ENCODE data around the gene DPT.

DPT gene

DNA sequence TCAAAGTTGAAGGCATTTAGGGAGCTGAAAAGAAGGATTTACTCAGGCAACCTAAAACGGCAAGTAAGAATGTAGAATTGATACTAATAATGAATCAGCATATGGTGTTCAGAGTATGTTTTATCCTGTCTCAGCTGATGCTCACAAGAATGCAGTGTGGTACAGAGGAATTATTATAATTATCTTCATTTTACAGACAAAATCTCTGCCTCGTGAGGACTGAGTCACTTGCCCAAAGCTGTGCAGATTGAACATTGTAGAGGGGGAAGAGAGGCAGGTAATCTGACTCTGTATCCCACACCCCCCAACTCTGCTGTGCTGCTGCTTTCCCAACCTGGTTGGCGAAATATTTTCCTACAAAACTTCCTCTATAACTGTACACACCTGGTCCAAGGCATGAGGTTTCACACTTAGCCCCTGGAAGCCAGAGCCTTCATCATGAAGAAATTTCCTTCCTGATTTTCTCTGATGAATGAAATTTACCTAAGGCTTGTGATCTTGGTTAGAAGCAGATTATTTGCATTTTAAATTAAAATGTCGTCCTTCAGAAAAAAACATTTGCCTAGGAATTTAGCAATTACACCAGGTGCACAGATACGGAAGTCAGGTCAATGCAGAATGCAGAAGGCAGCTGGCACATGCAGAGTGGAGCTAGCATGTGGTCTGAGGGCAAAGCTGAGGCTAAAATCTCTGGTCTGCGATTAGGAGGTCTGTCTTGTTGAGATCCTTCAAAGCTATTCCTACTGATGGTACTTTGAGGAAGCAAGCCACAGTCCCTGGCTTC is 52.8 kb downstream of the DPT start:
- no peak for DNase-seq
- ATAC-seq, result no peak
- Mint-ChIP-seq H3K4me1 (no peaks in the 10 kb centered on the region), H3K36me3 (ENCODE audit: low read depth) (no peaks in the 10 kb centered on the region), H3K9me3 (peaks cover 3% of the 10 kb centered on the region), H3K27ac (no peak overlapping the region), H3K27me3 (peaks cover 3% of the 10 kb centered on the region), H3K4me3 (no peak overlapping the region)

DNA sequence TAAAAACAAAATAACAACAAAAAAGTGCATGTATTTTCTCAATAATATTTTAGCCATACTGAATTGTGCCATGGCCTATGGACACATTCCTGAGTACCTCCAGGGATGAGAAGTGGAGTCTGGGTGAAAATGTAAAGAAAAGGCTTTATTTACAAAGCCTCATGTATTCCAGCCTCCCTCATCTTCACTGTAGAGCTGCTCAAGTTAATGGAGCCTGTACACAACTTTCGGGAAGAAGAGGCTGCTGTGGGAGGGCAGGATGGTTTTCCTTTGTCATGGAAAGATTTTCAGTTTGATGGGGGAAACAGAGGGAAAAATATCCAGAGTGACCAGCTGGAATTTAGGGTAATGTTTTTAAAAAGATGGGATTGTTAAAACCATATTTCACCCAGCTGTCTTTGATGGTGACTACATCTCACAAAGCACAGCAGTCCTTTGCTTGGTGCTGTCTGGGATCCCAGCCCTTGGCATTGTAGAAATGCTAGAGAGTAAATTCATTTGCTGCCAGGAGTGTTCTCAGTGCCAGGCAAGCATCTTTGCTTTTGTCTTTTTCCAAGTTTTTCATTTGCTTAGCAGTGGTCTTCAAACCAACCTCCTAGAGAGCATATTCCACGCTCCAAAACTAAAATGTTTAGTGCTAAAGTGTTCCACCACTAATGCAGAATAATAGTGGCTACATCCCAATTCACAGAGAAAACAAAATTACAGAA is 54.9 kb downstream of the DPT start:
- no peaks in the 10 kb centered on the region for H3K4me1 Mint-ChIP-seq
- no peak overlapping the region for H3K4me3 Mint-ChIP-seq
- H3K27ac Mint-ChIP-seq, result no peak overlapping the region
- H3K36me3 Mint-ChIP-seq (ENCODE audit: low read depth), result no peaks in the 10 kb centered on the region
- DNase-seq, result no peak
- H3K27me3 Mint-ChIP-seq, result no peaks in the 10 kb centered on the region
- ATAC-seq, result no peak
- peaks cover 10% of the 10 kb centered on the region for H3K9me3 Mint-ChIP-seq

DNA sequence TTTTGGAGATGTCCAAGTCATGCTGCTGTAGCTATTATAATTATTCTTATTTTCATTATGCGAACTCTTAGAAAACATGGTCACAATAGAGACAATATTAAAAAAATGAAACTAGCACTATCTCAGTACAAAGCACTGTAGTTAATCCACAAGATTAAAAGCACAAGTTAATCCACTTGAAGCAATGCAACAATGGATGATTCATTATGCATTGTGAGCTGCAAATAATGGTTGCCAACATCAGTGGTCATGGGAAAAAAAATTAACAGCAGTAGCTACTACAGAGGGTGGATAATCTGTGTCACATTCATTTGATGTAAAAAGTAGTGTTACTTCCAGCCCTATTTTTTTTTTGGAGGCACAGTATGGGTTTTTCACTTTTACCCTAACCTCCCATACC is 56.7 kb downstream of the DPT start:
- Mint-ChIP-seq H3K27me3 (no peaks in the 10 kb centered on the region), H3K9me3 (peaks cover 10% of the 10 kb centered on the region), H3K4me3 (no peak overlapping the region), H3K27ac (no peak overlapping the region), H3K36me3 (ENCODE audit: low read depth) (no peaks in the 10 kb centered on the region), H3K4me1 (no peaks in the 10 kb centered on the region)
- ATAC-seq (no peak), DNase-seq (no peak)

- Mint-ChIP-seq H3K27ac (no peak overlapping the region), H3K36me3 (ENCODE audit: low read depth) (no peaks in the 10 kb centered on the region), H3K9me3 (peaks cover 10% of the 10 kb centered on the region), H3K4me3 (no peak overlapping the region), H3K27me3 (no peaks in the 10 kb centered on the region), H3K4me1 (no peaks in the 10 kb centered on the region)
- DNase-seq (no peak), ATAC-seq (peak; percentile 24)
Measured at GRCh38 chr1:168671782-168672181, 57.2 kb downstream of the DPT start.

DNA sequence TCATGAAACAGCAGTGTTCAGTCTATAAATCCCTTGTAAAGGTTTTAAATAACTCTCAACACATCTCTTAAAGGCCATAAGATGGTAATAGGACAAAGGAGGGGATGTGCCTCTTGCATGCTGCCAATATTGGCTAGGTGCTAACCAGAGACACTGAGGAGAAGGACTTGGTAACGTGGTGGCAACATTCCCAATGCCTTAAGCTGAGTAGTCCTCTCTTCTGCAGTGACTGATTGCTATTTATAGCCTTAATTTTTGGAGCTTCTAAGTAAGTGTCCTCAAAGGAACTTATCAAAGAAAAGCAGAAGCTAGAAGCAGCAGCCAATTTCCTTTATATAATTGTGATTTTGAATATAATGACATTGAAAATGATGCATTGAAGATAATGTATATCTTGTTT is 63.0 kb downstream of the DPT start:
- peaks cover 2% of the 10 kb centered on the region for H3K4me1 Mint-ChIP-seq
- peaks cover 1% of the 10 kb centered on the region for H3K27me3 Mint-ChIP-seq
- no peak for ATAC-seq
- H3K36me3 Mint-ChIP-seq (ENCODE audit: low read depth), result no peaks in the 10 kb centered on the region
- no peak overlapping the region for H3K4me3 Mint-ChIP-seq
- H3K9me3 Mint-ChIP-seq, result peaks cover 5% of the 10 kb centered on the region
- no peak overlapping the region for H3K27ac Mint-ChIP-seq
- DNase-seq, result no peak

GRCh38 chr1:168664069-168664834 is 64.8 kb downstream of the DPT start:
- H3K4me3 Mint-ChIP-seq, result no peak overlapping the region
- H3K27ac Mint-ChIP-seq, result no peak overlapping the region
- DNase-seq (no peak), ATAC-seq (no peak)
- H3K27me3 Mint-ChIP-seq, result peaks cover 1% of the 10 kb centered on the region
- H3K9me3 Mint-ChIP-seq, result no peaks in the 10 kb centered on the region
- H3K4me1 Mint-ChIP-seq, result peaks cover 2% of the 10 kb centered on the region
- H3K36me3 Mint-ChIP-seq (ENCODE audit: low read depth), result no peaks in the 10 kb centered on the region

DNA sequence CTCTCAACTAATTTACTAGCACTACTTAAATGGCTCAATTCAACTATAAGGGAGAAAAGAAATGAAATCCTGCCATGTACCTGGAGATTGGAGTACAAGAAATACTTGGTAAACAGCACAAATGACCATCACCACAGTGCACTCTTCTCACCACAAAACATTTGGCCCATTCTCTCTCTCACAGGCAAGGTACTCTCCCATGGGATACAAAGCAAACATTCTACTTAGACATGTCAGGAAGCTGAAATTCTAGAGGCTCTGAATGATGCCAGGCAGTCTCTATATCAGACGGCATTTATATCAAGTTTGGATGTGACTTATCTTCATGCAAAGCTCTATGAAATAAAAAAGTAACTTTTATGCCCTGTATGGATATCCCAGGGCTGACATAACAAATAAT is 72.5 kb downstream of the DPT start:
- no peaks in the 10 kb centered on the region for H3K9me3 Mint-ChIP-seq
- H3K4me1 Mint-ChIP-seq, result no peaks in the 10 kb centered on the region
- no peak overlapping the region for H3K4me3 Mint-ChIP-seq
- DNase-seq (no peak), ATAC-seq (no peak)
- peaks cover 3% of the 10 kb centered on the region for H3K27me3 Mint-ChIP-seq
- no peak overlapping the region for H3K27ac Mint-ChIP-seq
- no peaks in the 10 kb centered on the region for H3K36me3 Mint-ChIP-seq (ENCODE audit: low read depth)

DNA sequence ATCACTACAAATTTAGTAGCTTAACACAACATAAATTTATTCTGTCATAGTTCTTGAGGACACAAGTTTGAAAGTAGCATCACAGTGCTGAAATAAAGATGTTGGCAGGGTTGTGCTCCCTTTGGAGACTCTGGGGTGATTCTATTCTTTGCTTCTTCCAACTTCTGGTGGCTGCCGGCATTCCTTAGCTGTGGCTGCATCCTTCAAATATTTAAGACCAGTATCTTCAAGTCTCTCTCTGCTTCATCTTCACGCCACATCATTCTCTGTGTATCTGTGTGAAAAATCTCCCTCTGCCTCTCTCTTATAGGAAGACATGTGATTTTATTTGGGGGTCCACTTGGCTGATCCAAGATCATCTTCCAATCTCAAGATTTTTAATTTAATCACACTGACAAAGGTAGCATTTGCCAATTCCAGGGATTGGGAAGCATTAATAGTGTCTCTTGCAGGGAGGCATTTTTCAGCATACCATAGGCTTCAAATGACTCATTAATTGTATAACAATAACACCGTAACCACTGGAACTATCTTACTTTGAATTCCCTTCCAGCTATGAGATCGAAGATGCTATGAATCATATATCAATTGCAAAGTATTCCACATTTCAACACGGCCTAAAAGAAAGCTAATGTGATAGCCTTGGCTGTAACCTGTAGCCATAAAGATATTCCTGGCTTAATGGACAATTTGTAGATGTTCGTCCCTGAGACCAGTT is 74.6 kb downstream of the DPT start:
- Mint-ChIP-seq H3K27me3 (peaks cover 3% of the 10 kb centered on the region), H3K36me3 (ENCODE audit: low read depth) (no peaks in the 10 kb centered on the region), H3K9me3 (no peaks in the 10 kb centered on the region)

GRCh38 chr1:168653567-168653966 is 75.4 kb downstream of the DPT start:
- no peak for DNase-seq

More for the DNA sequence above, 74.6 kb downstream of the DPT start:
- Mint-ChIP-seq H3K4me1 (no peaks in the 10 kb centered on the region), H3K27ac (no peak overlapping the region), H3K4me3 (no peak overlapping the region)
- no peak for ATAC-seq
- DNase-seq, result no peak

GRCh38 chr1:168645721-168646120 is 83.3 kb downstream of the DPT start:
- Mint-ChIP-seq H3K4me1 (peaks cover 2% of the 10 kb centered on the region), H3K27ac (no peak overlapping the region), H3K27me3 (no peaks in the 10 kb centered on the region), H3K4me3 (no peak overlapping the region), H3K9me3 (no peaks in the 10 kb centered on the region), H3K36me3 (ENCODE audit: low read depth) (no peaks in the 10 kb centered on the region)
- DNase-seq, result no peak
- no peak for ATAC-seq

More at GRCh38 chr1:168653567-168653966, 75.4 kb downstream of the DPT start:
- H3K4me3 Mint-ChIP-seq, result no peak overlapping the region
- no peaks in the 10 kb centered on the region for H3K9me3 Mint-ChIP-seq
- no peaks in the 10 kb centered on the region for H3K4me1 Mint-ChIP-seq
- H3K27ac Mint-ChIP-seq, result no peak overlapping the region
- H3K27me3 Mint-ChIP-seq, result peaks cover 3% of the 10 kb centered on the region
- ATAC-seq, result no peak
- H3K36me3 Mint-ChIP-seq (ENCODE audit: low read depth), result no peaks in the 10 kb centered on the region
